GM12878 (cell line): ENCODE data around the gene FLT1. TPM values are rescaled to one million over a fixed set of nuclear protein-coding genes. Genes with fewer than 3 reads are reported as not detected.

ENCODE experiments used
- ATAC-seq: fragments of 200-7000 bp; cut with Tn5 transposase; 3 replicates; pipeline ENCODE4 v1.9.1; 2020; ENCODE audit warnings: mild to moderate bottlenecking, moderate library complexity
- BruUV-seq: library from RNA; stranded (reverse); fragments of 400-500 nt; replicated peaks from 2 replicates; lab custom pipeline; 2021; lab: Mats Ljungman, UMichigan
- CTCF ChIA-PET: fragments of 300-600 bp; sonication (Branson Sonifier 250); formaldehyde crosslinking; extraction: SDS; loops from one replicate; lab custom pipeline; 2021; ENCODE audit warnings: inconsistent platforms; lab: Yijun Ruan, JAX
- POLR2A ChIA-PET: fragments of 350-600 bp; formaldehyde crosslinking; extraction: SDS; loops from one replicate; lab custom pipeline; 2021; ENCODE audit warnings: inconsistent platforms; lab: Charles Lee
- RAD21 ChIA-PET: fragments of 300-600 bp; sonication (Branson Sonifier 250); formaldehyde crosslinking; loops from one replicate; lab custom pipeline; 2023; ENCODE audit warnings: antibody characterized with exemption; ENCODE audit not compliant: unreplicated experiment; lab: Charles Lee
- SMC1A ChIA-PET: fragments of 300-600 bp; sonication (Branson Sonifier 250); formaldehyde crosslinking; loops from one replicate; lab custom pipeline; 2023; ENCODE audit not compliant: unreplicated experiment, uncharacterized antibody; lab: Charles Lee
- DNase-seq: peaks from one replicate; pipeline ENCODE4 v3.0.0-alpha.2; 2011; ENCODE audit warnings: low read depth, low spot score
- FAIRE-seq: peaks from 3 replicates; lab custom pipeline; 2011; peaks lifted over from hg19 to GRCh38; lab: Jason Lieb, UNC
- H2AFZ ChIP-seq: 2 replicates; pipeline ENCODE4 v1.6.0; 2011; ENCODE audit warnings: low read depth, low read length, control low read depth; ENCODE audit not compliant: control insufficient read depth
- H3K27ac ChIP-seq: 2 replicates; pipeline ENCODE4 v1.5.1; 2011; ENCODE audit warnings: control low read depth; ENCODE audit not compliant: control insufficient read depth, insufficient read depth
- H3K27me3 ChIP-seq, 2 experiments: replicated peaks in 1 of 2; 2 replicates each; pipeline versions ENCODE4 v1.6.0 to v1.6.1; 2011; ENCODE audit warnings: low read length in 1 of 2; ENCODE audit not compliant: control insufficient read depth in 2 of 2, insufficient read depth in 2 of 2
- H3K36me3 ChIP-seq, 2 experiments: 2 replicates each; pipeline ENCODE4 v1.5.1; 2011; ENCODE audit warnings: low read length in 1 of 2; ENCODE audit not compliant: control insufficient read depth in 2 of 2, insufficient read depth in 2 of 2
- H3K4me1 ChIP-seq: 2 replicates; pipeline ENCODE4 v1.6.1; 2011; ENCODE audit warnings: mild to moderate bottlenecking, low read length, moderate library complexity, mixed read lengths; ENCODE audit not compliant: control insufficient read depth, insufficient read depth
- H3K4me2 ChIP-seq: 2 replicates; pipeline ENCODE4 v1.6.0; 2011; ENCODE audit warnings: control low read depth; ENCODE audit not compliant: control insufficient read depth, insufficient read depth
- H3K4me3 ChIP-seq: fragments of 200-600 bp; sonication (generic); 2 replicates; pipeline ENCODE4 v1.5.1; 2016
- H3K79me2 ChIP-seq: 2 replicates; pipeline ENCODE4 v1.6.0; 2011; ENCODE audit warnings: low read length; ENCODE audit not compliant: control insufficient read depth, insufficient read depth
- H3K9ac ChIP-seq: 2 replicates; pipeline ENCODE4 v1.8.0; 2011; ENCODE audit warnings: low read length, control low read depth, mixed read lengths; ENCODE audit not compliant: control insufficient read depth, insufficient read depth
- H3K9me3 ChIP-seq: replicated peaks from 3 replicates; pipeline ENCODE4 v1.5.1; 2011; ENCODE audit warnings: mild to moderate bottlenecking, low read length; ENCODE audit not compliant: control insufficient read depth, insufficient read depth
- H4K20me1 ChIP-seq: 2 replicates; pipeline ENCODE4 v1.6.0; 2011; ENCODE audit not compliant: control insufficient read depth, insufficient read depth
- CREB1 ChIP-seq: IDR thresholded peaks from 2 replicates; pipeline ENCODE4 v1.6.1; 2012; ENCODE audit warnings: low read depth, mild to moderate bottlenecking, inconsistent platforms
- CTCF ChIP-seq, 3 experiments: IDR thresholded peaks in 2 of 3; conservative IDR thresholded peaks in 1 of 3; 2 replicates each; pipeline ENCODE4 v1.5.1; 2011; ENCODE audit warnings: low read depth in 3 of 3, low read length in 3 of 3, mild to moderate bottlenecking in 3 of 3, control low read depth in 2 of 3, moderate library complexity in 2 of 3, inconsistent platforms in 1 of 3, mixed read lengths in 1 of 3; ENCODE audit not compliant: control insufficient read depth in 2 of 3, insufficient read depth in 1 of 3; ENCODE audit errors: extremely low read depth in 1 of 3
- FOXK2 ChIP-seq: fragments of 450-650 bp; IDR thresholded peaks from 2 replicates; pipeline ENCODE4 v1.6.1; 2017; ENCODE audit warnings: mild to moderate bottlenecking, moderate library complexity
- HDAC2 ChIP-seq: fragments of 200-600 bp; sonication (generic); IDR thresholded peaks from 2 replicates; pipeline ENCODE4 v1.6.1; 2017
- IRF5 ChIP-seq: fragments of 450-650 bp; IDR thresholded peaks from 2 replicates; pipeline ENCODE4 v1.6.1; 2017; ENCODE audit warnings: borderline replicate concordance
- LARP7 ChIP-seq: fragments of 450-650 bp; IDR thresholded peaks from 2 replicates; pipeline ENCODE4 v1.6.1; 2017; ENCODE audit warnings: mild to moderate bottlenecking
- NBN ChIP-seq: fragments of 450-650 bp; IDR thresholded peaks from 2 replicates; pipeline ENCODE4 v1.6.1; 2016
- NR2C1 ChIP-seq: fragments of 450-650 bp; IDR thresholded peaks from 2 replicates; pipeline ENCODE4 v1.6.1; 2017; ENCODE audit warnings: antibody characterized with exemption, mild to moderate bottlenecking, moderate library complexity
- POLR2AphosphoS5 ChIP-seq: IDR thresholded peaks from 2 replicates; pipeline ENCODE4 v1.6.1; 2011; ENCODE audit warnings: mild to moderate bottlenecking, low read length, inconsistent platforms
- RAD21 ChIP-seq: IDR thresholded peaks from 2 replicates; pipeline ENCODE4 v1.6.1; 2011; ENCODE audit warnings: mild to moderate bottlenecking, low read depth, low read length, moderate library complexity; ENCODE audit not compliant: insufficient read depth
- RAD51 ChIP-seq: fragments of 450-650 bp; IDR thresholded peaks from 2 replicates; pipeline ENCODE4 v1.6.1; 2016; ENCODE audit warnings: moderate library complexity, mild to moderate bottlenecking, inconsistent platforms
- RELB ChIP-seq: fragments of 450-650 bp; IDR thresholded peaks from 2 replicates; pipeline ENCODE4 v1.6.1; 2017; ENCODE audit warnings: low read depth, mild to moderate bottlenecking, moderate library complexity
- ZBED1 ChIP-seq: IDR thresholded peaks from 2 replicates; pipeline ENCODE4 v1.6.1; 2016; ENCODE audit warnings: borderline replicate concordance
- ZBTB33 ChIP-seq: fragments of 450-650 bp; IDR thresholded peaks from 2 replicates; pipeline ENCODE4 v1.6.1; 2017; ENCODE audit warnings: mild to moderate bottlenecking
- ZNF592 ChIP-seq: fragments of 450-650 bp; IDR thresholded peaks from 2 replicates; pipeline ENCODE4 v1.6.1; 2017; ENCODE audit warnings: mild to moderate bottlenecking, moderate library complexity
- WGBS: methylation state at CpG from one replicate; pipeline ENCODE4 v1.1.6; 2016; ENCODE audit warnings: low lambda C conversion rate; ENCODE audit not compliant: insufficient replicate concordance, insufficient coverage; ENCODE audit errors: missing lambda C conversion rate; 5-methylcytosine and 5-hydroxymethylcytosine counted together
- in situ Hi-C: fragments of 300-500 bp; cut with MboI; formaldehyde crosslinking; loops from 9 replicates; pipeline ENCODE4 v1.14.3; 2018; ENCODE audit warnings: mixed read lengths
- intact Hi-C: fragments of 100-400 bp; cut with micrococcal nuclease; formaldehyde crosslinking; loops from one replicate; pipeline ENCODE4 v1.14.2; 2022; ENCODE audit not compliant: unreplicated experiment
- polyA plus RNA-seq, 11 experiments: library from polyadenylated mRNA; depleted of rRNA in 4 of 11; unstranded in 6 of 11; stranded (reverse) in 5 of 11; fragments of >200 nt; fragmentation: Nextera tagmentation in 4 of 11; fragmentation: Illumina TruSeq in 1 of 11; extraction: Ambion mirVana in 4 of 11; extraction: Trizol in 1 of 11; gene quantifications; 1 replicate in 1 of 11; 2 replicates in 10 of 11; pipeline versions ENCODE4 v1.2.1 to v1.2.3, GENCODE V29; 2011 to 2016; ENCODE audit warnings: inconsistent platforms in 2 of 11, missing spikeins in 2 of 11, low read depth in 1 of 11
- total RNA-seq, 4 experiments: library from RNA; depleted of rRNA in 3 of 4; stranded (reverse); fragments of >200 nt in 3 of 4; fragmentation: Illumina TruSeq in 1 of 4; extraction: Trizol in 1 of 4; gene quantifications; 2 replicates each; pipeline versions ENCODE4 v1.2.1 to v1.2.3, GENCODE V29; 2013 to 2021

The FLT1 gene
- total and polyA plus RNA-seq, 10 of the 15 experiments (the other 5 are each of a cell fraction or from before 2014, with no cell fraction given), result 0.55 to 5.6 (median 0.84) TPM

GRCh38 chr13:28501547-28501946, 6.6 kb upstream of the FLT1 start:
- ChIA-PET RAD21 (no interaction called here), CTCF (no interaction called here), POLR2A (no interaction called here), SMC1A (no interaction called here)
- Histone ChIP-seq H3K4me1 (no peaks in the 10 kb centered on the region), H3K9ac (no peak overlapping the region), H3K36me3 (no peaks in the 10 kb centered on the region), H3K27me3 (peaks cover 0 to 4% of the 10 kb centered on the region in 2 experiments; a peak in 3 of 4 replicates), H3K4me3 (no peak overlapping the region), H3K79me2 (no peaks in the 10 kb centered on the region), H3K4me2 (no peak overlapping the region), H3K27ac (no peak overlapping the region), H3K9me3 (no peaks in the 10 kb centered on the region), H4K20me1 (no peaks in the 10 kb centered on the region), H2AFZ (no peak overlapping the region)
- in situ Hi-C loops (no loop called here), intact Hi-C loops (no loop called here)
- WGBS, result 43% methylated on average over 6 of the region's 6 CpGs
- no TSS peak for BruUV-seq
- no peak for ATAC-seq
- FAIRE-seq, result no peak
- no peak for DNase-seq
- TF ChIP-seq NBN (no peak), RELB (no peak), RAD21 (no peak), RAD51 (no peak), NR2C1 (no peak), ZBED1 (no peak), ZNF592 (no peak), POLR2AphosphoS5 (no peak), FOXK2 (no peak), CTCF (IDR thresholded peaks at IDR 0.05 in 2 of 3, conservative IDR thresholded peaks at IDR 0.05 in 1 of 3; ENCODE audit: control insufficient read depth in 2 of 3, extremely low read depth in 1 of 3, insufficient read depth in 1 of 3, low read depth in 3 of 3, low read length in 3 of 3) (no peak), HDAC2 (no peak), IRF5 (no peak), LARP7 (no peak), CREB1 (no peak), ZBTB33 (no peak)
